HCT116 (cell line): ENCODE measurements around the gene ANO9. TPM values are rescaled to one million over a fixed set of nuclear protein-coding genes. Genes with fewer than 3 reads are reported as not detected.

Experiments used
- ATAC-seq: fragments of 200-7000 bp; cut with Tn5 transposase; 2 replicates; pipeline ENCODE4 v1.9.1; 2020; ENCODE audit warnings: mild to moderate bottlenecking, moderate library complexity
- BruUV-seq: library from RNA; stranded (reverse); fragments of 400-500 nt; replicated peaks from 2 replicates; lab custom pipeline; 2021; lab: Mats Ljungman, UMichigan
- CTCF ChIA-PET: fragments of 300-600 bp; sonication (Branson Sonifier 250); formaldehyde crosslinking; loops from one replicate; lab custom pipeline; 2021; ENCODE audit warnings: antibody characterized with exemption; lab: Charles Lee
- POLR2A ChIA-PET: fragments of 300-600, 350-600 bp; sonication (Branson Sonifier 250); formaldehyde crosslinking; loops from one replicate; lab custom pipeline; 2021; ENCODE audit warnings: antibody characterized with exemption; lab: Charles Lee
- RAD21 ChIA-PET, 2 experiments: fragments of 300-600 bp; sonication (Branson Sonifier 250); formaldehyde crosslinking; loops; one replicate each; lab custom pipeline; 2023; ENCODE audit warnings: low total read pairs in 2 of 2; ENCODE audit not compliant: uncharacterized antibody in 2 of 2, unreplicated experiment in 2 of 2, low non-redundant PET in 1 of 2; lab: Charles Lee
- DNase-seq: peaks from one replicate; pipeline ENCODE4 v3.0.0-alpha.2; 2010; ENCODE audit warnings: low read depth, low spot score
- H2AFZ ChIP-seq: fragments of 200-600 bp; shearing (Covaris generic), sonication (generic); 2 replicates; pipeline ENCODE4 v1.6.1; 2017; ENCODE audit warnings: low read depth, mixed run types, mixed read lengths, antibody characterized with exemption, low read length; ENCODE audit not compliant: poor library complexity, severe bottlenecking
- H3K27ac ChIP-seq: 2 replicates; pipeline ENCODE4 v1.5.1; 2012; ENCODE audit warnings: low read depth, low read length
- H3K27me3 ChIP-seq: fragments of 200-600 bp; sonication (generic); 2 replicates; pipeline ENCODE4 v1.6.1; 2016; ENCODE audit warnings: mixed run types, low read length, mixed read lengths; ENCODE audit not compliant: insufficient read depth
- H3K36me3 ChIP-seq, 2 experiments: fragments of 200-500 bp in 1 of 2; fragments of 200-600 bp in 1 of 2; sonication (Bioruptor generic) in 1 of 2; sonication (generic) in 1 of 2; 2 replicates each; pipeline versions ENCODE4 v1.5.1 to v1.6.1; 2014 to 2016; ENCODE audit warnings: low read length in 2 of 2, inconsistent platforms in 1 of 2, mixed read lengths in 1 of 2, mixed run types in 1 of 2; ENCODE audit not compliant: insufficient read depth in 2 of 2, control insufficient read depth in 1 of 2
- H3K4me1 ChIP-seq, 2 experiments: fragments of 200-600 bp in 1 of 2; sonication (generic) in 1 of 2; 2 replicates each; pipeline versions ENCODE4 v1.5.1 to v1.6.1; 2012 to 2017; ENCODE audit warnings: low read length in 2 of 2, inconsistent platforms in 1 of 2, mild to moderate bottlenecking in 1 of 2, mixed read lengths in 1 of 2, mixed run types in 1 of 2, moderate library complexity in 1 of 2; ENCODE audit not compliant: insufficient read depth in 2 of 2, control insufficient read depth in 1 of 2
- H3K4me2 ChIP-seq: fragments of 200-600 bp; sonication (generic); 2 replicates; pipeline ENCODE4 v1.6.1; 2017; ENCODE audit warnings: mixed run types, low read length, mixed read lengths
- H3K4me3 ChIP-seq, 2 experiments: fragments of 200-600 bp in 1 of 2; sonication (generic) in 1 of 2; replicated peaks in 1 of 2; 2 replicates each; pipeline ENCODE4 v1.5.1; 2011 to 2016; ENCODE audit warnings: low read length in 2 of 2, control low read depth in 1 of 2, low read depth in 1 of 2, mild to moderate bottlenecking in 1 of 2, mixed read lengths in 1 of 2, mixed run types in 1 of 2
- H3K79me2 ChIP-seq: fragments of 200-600 bp; sonication (generic); 2 replicates; pipeline ENCODE4 v1.6.1; 2017; ENCODE audit warnings: mild to moderate bottlenecking, mixed run types, low read length, moderate library complexity, mixed read lengths; ENCODE audit not compliant: insufficient read depth
- H3K9ac ChIP-seq: fragments of 200-600 bp; sonication (generic); 2 replicates; pipeline ENCODE4 v1.6.1; 2016; ENCODE audit warnings: low read length, mixed read lengths
- H3K9me2 ChIP-seq: fragments of 200-600 bp; sonication (generic), shearing (Covaris generic); 2 replicates; pipeline ENCODE4 v1.6.1; 2017; ENCODE audit warnings: mixed run types, mild to moderate bottlenecking, moderate library complexity; ENCODE audit not compliant: insufficient read depth
- H3K9me3 ChIP-seq, 2 experiments: fragments of 200-500 bp in 1 of 2; fragments of 200-600 bp in 1 of 2; sonication (Bioruptor generic) in 1 of 2; sonication (generic) in 1 of 2; 2 replicates each; pipeline ENCODE4 v1.6.1; 2014 to 2017; ENCODE audit warnings: low read length in 2 of 2, mixed read lengths in 2 of 2, inconsistent platforms in 1 of 2, low read depth in 1 of 2, mild to moderate bottlenecking in 1 of 2, mixed run types in 1 of 2, moderate library complexity in 1 of 2; ENCODE audit not compliant: control insufficient read depth in 1 of 2, insufficient read depth in 1 of 2
- H4K20me1 ChIP-seq: fragments of 200-600 bp; sonication (generic), shearing (Covaris generic); 2 replicates; pipeline ENCODE4 v1.6.1; 2017; ENCODE audit warnings: mixed run types, mild to moderate bottlenecking, moderate library complexity; ENCODE audit not compliant: insufficient read depth
- CBX3 ChIP-seq: IDR thresholded peaks from 2 replicates; pipeline ENCODE4 v1.6.1; 2012; ENCODE audit warnings: low read depth
- CEBPB ChIP-seq: IDR thresholded peaks from 2 replicates; pipeline ENCODE4 v1.6.1; 2012; ENCODE audit warnings: low read depth
- EGR1 ChIP-seq: IDR thresholded peaks from 2 replicates; pipeline ENCODE4 v1.6.1; 2012; ENCODE audit warnings: low read depth
- ELF1 ChIP-seq: IDR thresholded peaks from 2 replicates; pipeline ENCODE4 v1.6.1; 2012; ENCODE audit warnings: low read depth, borderline replicate concordance
- FOSL1 ChIP-seq: IDR thresholded peaks from 2 replicates; pipeline ENCODE4 v1.6.1; 2012; ENCODE audit warnings: low read depth
- POLR2A ChIP-seq: IDR thresholded peaks from 2 replicates; pipeline ENCODE4 v1.7.0; 2011; ENCODE audit warnings: borderline replicate concordance; ENCODE audit not compliant: insufficient read depth, insufficient read length; ENCODE audit errors: extremely low read depth
- SIN3A ChIP-seq: IDR thresholded peaks from 2 replicates; pipeline ENCODE4 v1.6.1; 2012; ENCODE audit warnings: low read depth
- SRF ChIP-seq: IDR thresholded peaks from 2 replicates; pipeline ENCODE4 v1.6.1; 2012; ENCODE audit warnings: low read depth
- YY1 ChIP-seq: IDR thresholded peaks from 2 replicates; pipeline ENCODE4 v1.6.1; 2011; ENCODE audit warnings: low read length, low read depth, moderate library complexity, mild to moderate bottlenecking; ENCODE audit not compliant: insufficient replicate concordance; ENCODE audit errors: extremely low read depth
- ZNF274 ChIP-seq: fragments of 200-500 bp; sonication (Bioruptor generic); IDR thresholded peaks from 2 replicates; pipeline ENCODE4 v1.6.1; 2014; ENCODE audit warnings: mild to moderate bottlenecking, low read depth, low read length, inconsistent platforms
- intact Hi-C: fragments of 100-400 bp; cut with micrococcal nuclease; formaldehyde crosslinking; loops from 2 replicates; pipeline ENCODE4 v1.10.0; 2022
- total RNA-seq: library from RNA; stranded (reverse); gene quantifications from one replicate; pipeline ENCODE4 v1.2.1, GENCODE V29; 2021; ENCODE audit not compliant: unreplicated experiment
- TF ChIP-seq, protein P1 (sequence below), 3 experiments: fragments of 200-600 bp in 1 of 3; sonication (generic) in 1 of 3; IDR thresholded peaks in 2 of 3; conservative IDR thresholded peaks in 1 of 3; 2 replicates each; pipeline ENCODE4 v1.5.1; 2012 to 2017; ENCODE audit warnings: low read depth in 2 of 3, low read length in 2 of 3, antibody characterized with exemption in 1 of 3, borderline replicate concordance in 1 of 3, control low read depth in 1 of 3, mild to moderate bottlenecking in 1 of 3, mixed read lengths in 1 of 3, mixed run types in 1 of 3, moderate library complexity in 1 of 3; ENCODE audit not compliant: insufficient read depth in 1 of 3

ANO9 gene
- total RNA-seq, 1 experiment from 2014 or later: 70.3 TPM

GRCh38 chr11:382081-382629 is 59.7 kb downstream of the ANO9 start:
- no peak for DNase-seq
- CTCF ChIA-PET: no interaction called here
- RAD21 ChIA-PET: no interaction called here
- no TSS peak for BruUV-seq
- no peak for TF ChIP-seq CEBPB
- TF ChIP-seq POLR2A: no peak
- no peak for TF ChIP-seq ZNF274
- no peak for TF ChIP-seq FOSL1
- TF ChIP-seq SRF: no peak
- no peak for TF ChIP-seq EGR1
- no peak for TF ChIP-seq SIN3A
- TF ChIP-seq, protein P1, sequence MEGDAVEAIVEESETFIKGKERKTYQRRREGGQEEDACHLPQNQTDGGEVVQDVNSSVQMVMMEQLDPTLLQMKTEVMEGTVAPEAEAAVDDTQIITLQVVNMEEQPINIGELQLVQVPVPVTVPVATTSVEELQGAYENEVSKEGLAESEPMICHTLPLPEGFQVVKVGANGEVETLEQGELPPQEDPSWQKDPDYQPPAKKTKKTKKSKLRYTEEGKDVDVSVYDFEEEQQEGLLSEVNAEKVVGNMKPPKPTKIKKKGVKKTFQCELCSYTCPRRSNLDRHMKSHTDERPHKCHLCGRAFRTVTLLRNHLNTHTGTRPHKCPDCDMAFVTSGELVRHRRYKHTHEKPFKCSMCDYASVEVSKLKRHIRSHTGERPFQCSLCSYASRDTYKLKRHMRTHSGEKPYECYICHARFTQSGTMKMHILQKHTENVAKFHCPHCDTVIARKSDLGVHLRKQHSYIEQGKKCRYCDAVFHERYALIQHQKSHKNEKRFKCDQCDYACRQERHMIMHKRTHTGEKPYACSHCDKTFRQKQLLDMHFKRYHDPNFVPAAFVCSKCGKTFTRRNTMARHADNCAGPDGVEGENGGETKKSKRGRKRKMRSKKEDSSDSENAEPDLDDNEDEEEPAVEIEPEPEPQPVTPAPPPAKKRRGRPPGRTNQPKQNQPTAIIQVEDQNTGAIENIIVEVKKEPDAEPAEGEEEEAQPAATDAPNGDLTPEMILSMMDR (IDR thresholded peaks at IDR 0.05 in 2 of 3, conservative IDR thresholded peaks at IDR 0.05 in 1 of 3; ENCODE audit: borderline replicate concordance in 1 of 3, insufficient read depth in 1 of 3, low read depth in 2 of 3, low read length in 2 of 3): no peak
- Histone ChIP-seq H3K27me3 (no peaks in the 10 kb centered on the region), H3K4me1 (no peaks in the 10 kb centered on the region), H3K9me3 (no peaks in the 10 kb centered on the region; a peak in 1 of 4 replicates), H3K4me3 (no peak overlapping the region), H3K79me2 (no peaks in the 10 kb centered on the region), H3K36me3 (no peaks in the 10 kb centered on the region), H2AFZ (no peak overlapping the region), H3K4me2 (no peak overlapping the region), H4K20me1 (no peaks in the 10 kb centered on the region), H3K9ac (no peak overlapping the region), H3K9me2 (no peaks in the 10 kb centered on the region), H3K27ac (no peak overlapping the region)
- ATAC-seq: no peak
- intact Hi-C loops: no loop called here
- POLR2A ChIA-PET: no interaction called here

DNA sequence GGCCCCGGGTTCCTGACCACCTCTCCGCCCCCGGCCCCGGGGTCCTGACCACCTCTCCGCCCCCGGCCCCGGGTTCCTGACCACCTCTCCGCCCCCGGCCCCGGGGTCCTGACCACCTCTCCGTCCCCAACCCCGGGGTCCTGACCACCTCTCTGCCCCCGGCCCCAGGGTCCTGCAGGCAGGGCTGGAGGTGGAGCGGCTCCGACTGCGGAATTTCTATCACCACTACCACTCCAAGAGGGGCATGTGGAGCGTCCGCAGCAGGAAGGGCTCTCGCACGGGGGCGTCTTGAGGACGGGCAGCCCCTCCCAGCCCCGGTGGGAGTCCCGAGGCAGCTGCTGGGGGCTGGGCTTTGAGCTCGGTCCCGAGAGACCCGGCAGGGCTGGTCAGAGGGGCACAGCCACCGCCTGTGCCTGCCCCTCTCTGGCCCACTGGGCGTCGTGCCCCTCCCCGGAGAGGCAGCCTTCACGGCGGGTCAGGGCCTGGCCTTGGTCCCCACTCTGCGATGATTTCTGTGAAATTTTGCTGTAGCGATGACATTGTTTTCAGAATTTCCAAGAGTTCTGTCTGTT is 60.2 kb downstream of the ANO9 start:
- Histone ChIP-seq H4K20me1 (no peaks in the 10 kb centered on the region), H3K4me2 (no peak overlapping the region), H2AFZ (no peak overlapping the region), H3K79me2 (no peaks in the 10 kb centered on the region), H3K9me2 (no peaks in the 10 kb centered on the region), H3K36me3 (no peaks in the 10 kb centered on the region), H3K4me1 (no peaks in the 10 kb centered on the region), H3K9me3 (no peaks in the 10 kb centered on the region; a peak in 1 of 4 replicates), H3K9ac (no peak overlapping the region), H3K4me3 (no peak overlapping the region), H3K27me3 (no peaks in the 10 kb centered on the region), H3K27ac (no peak overlapping the region)
- intact Hi-C loops: no loop called here
- DNase-seq: no peak
- BruUV-seq: no TSS peak
- ChIA-PET POLR2A (no interaction called here), RAD21 (no interaction called here), CTCF (no interaction called here)
- TF ChIP-seq CBX3 (no peak), ELF1 (no peak), YY1 (no peak)
- TF ChIP-seq, protein P1 (IDR thresholded peaks at IDR 0.05 in 2 of 3, conservative IDR thresholded peaks at IDR 0.05 in 1 of 3; ENCODE audit: borderline replicate concordance in 1 of 3, insufficient read depth in 1 of 3, low read depth in 2 of 3, low read length in 2 of 3): no peak
- no peak for ATAC-seq
